HepG2 (cell line): Measurements from ENCODE around the gene CACNB4. TPM values are rescaled to one million over a fixed set of nuclear protein-coding genes. Genes with fewer than 3 reads are reported as not detected.

Source experiments
- ATAC-seq: fragments of 200-7000 bp; cut with Tn5 transposase; 3 replicates; pipeline ENCODE4 v1.9.1; 2020; ENCODE audit warnings: mild to moderate bottlenecking, moderate library complexity
- BruUV-seq: library from RNA; stranded (reverse); fragments of 400-500 nt; replicated peaks from 2 replicates; lab custom pipeline; 2021; lab: Mats Ljungman, UMichigan
- CTCF ChIA-PET: fragments of 300-600 bp; formaldehyde crosslinking; extraction: SDS; loops from one replicate; lab custom pipeline; 2021; ENCODE audit warnings: low total read pairs, inconsistent platforms, low intra/inter-chr PET ratio; lab: Yijun Ruan, JAX
- POLR2A ChIA-PET: fragments of 350-600 bp; sonication (Branson Sonifier 250); formaldehyde crosslinking; loops from one replicate; lab custom pipeline; 2020; ENCODE audit warnings: antibody characterized with exemption, inconsistent platforms; lab: Yijun Ruan, JAX
- DNase-seq: peaks from one replicate; pipeline ENCODE4 v3.0.0-alpha.2; 2015; ENCODE audit warnings: low spot score
- FAIRE-seq: peaks from 3 replicates; lab custom pipeline; 2011; peaks lifted over from hg19 to GRCh38; lab: Jason Lieb, UNC
- H2AFZ ChIP-seq: one replicate; pipeline ENCODE4 v1.6.1; 2011; ENCODE audit warnings: low read length, inconsistent platforms
- H3K27ac ChIP-seq: fragments of 300-600 bp; 3 replicates; pipeline ENCODE4 v1.8.0; 2011; ENCODE audit warnings: mixed run types, mild to moderate bottlenecking, mixed read lengths, low read length, inconsistent platforms; ENCODE audit not compliant: insufficient read depth; ENCODE audit errors: extremely low read length
- H3K27me3 ChIP-seq, 2 experiments: fragments of 200-600 bp in 1 of 2; 2 replicates in 1 of 2; 3 replicates in 1 of 2; pipeline versions ENCODE4 v1.6.0 to v1.8.0; 2011; ENCODE audit warnings: low read length in 2 of 2, mild to moderate bottlenecking in 2 of 2, moderate library complexity in 2 of 2, inconsistent platforms in 1 of 2; ENCODE audit not compliant: insufficient read depth in 2 of 2, control insufficient read depth in 1 of 2
- H3K36me3 ChIP-seq, 2 experiments: fragments of 200-600 bp in 1 of 2; replicated peaks in 1 of 2; 2 replicates in 1 of 2; 3 replicates in 1 of 2; pipeline versions ENCODE4 v1.5.1 to v1.8.0; 2011; ENCODE audit warnings: low read length in 2 of 2, inconsistent platforms in 1 of 2; ENCODE audit not compliant: insufficient read depth in 2 of 2, control insufficient read depth in 1 of 2
- H3K4me1 ChIP-seq: 2 replicates; pipeline ENCODE4 v1.5.1; 2012; ENCODE audit warnings: low read length, inconsistent platforms; ENCODE audit not compliant: insufficient read depth
- H3K4me2 ChIP-seq: 2 replicates; pipeline ENCODE4 v1.6.0; 2011; ENCODE audit warnings: low read depth, low read length, inconsistent platforms
- H3K4me3 ChIP-seq, 3 experiments: fragments of 200-600 bp in 1 of 3; sonication (generic), shearing (Covaris generic) in 1 of 3; replicated peaks in 1 of 3; 2 replicates each; pipeline ENCODE4 v1.5.1; 2011 to 2016; ENCODE audit warnings: low read length in 3 of 3, inconsistent platforms in 2 of 3, low read depth in 2 of 3, mild to moderate bottlenecking in 2 of 3, control low read depth in 1 of 3, mixed read lengths in 1 of 3; ENCODE audit not compliant: insufficient read depth in 1 of 3
- H3K79me2 ChIP-seq: one replicate; pipeline ENCODE4 v1.6.1; 2011; ENCODE audit warnings: low read length, inconsistent platforms; ENCODE audit not compliant: insufficient read depth
- H3K9ac ChIP-seq: 2 replicates; pipeline ENCODE4 v1.6.0; 2011; ENCODE audit warnings: mild to moderate bottlenecking, low read depth, low read length, inconsistent platforms; ENCODE audit not compliant: insufficient read depth
- H3K9me3 ChIP-seq: 2 replicates; pipeline ENCODE4 v1.5.1; 2012; ENCODE audit warnings: mild to moderate bottlenecking, low read length
- H4K20me1 ChIP-seq: 2 replicates; pipeline ENCODE4 v1.6.0; 2011; ENCODE audit warnings: inconsistent platforms, mild to moderate bottlenecking, low read length, moderate library complexity; ENCODE audit not compliant: insufficient read depth
- ATF6 ChIP-seq: sonication (generic); formaldehyde crosslinking; conservative IDR thresholded peaks from 2 replicates; pipeline ENCODE4 v1.4.0; 2020; ENCODE audit warnings: missing genetic modification reagents
- CBX5 ChIP-seq: sonication (generic); formaldehyde crosslinking; IDR thresholded peaks from 2 replicates; pipeline ENCODE4 v1.4.0; 2020; ENCODE audit warnings: missing genetic modification reagents, borderline replicate concordance
- MIER3 ChIP-seq: IDR thresholded peaks from 2 replicates; pipeline ENCODE4 v1.6.1; 2016; ENCODE audit warnings: missing compliant biosample characterization, borderline replicate concordance
- MNT ChIP-seq: fragments of 450-650 bp; IDR thresholded peaks from 2 replicates; pipeline ENCODE4 v1.6.1; 2016
- PPARG ChIP-seq: conservative IDR thresholded peaks from 2 replicates; pipeline ENCODE4 v1.6.1; 2016; ENCODE audit warnings: missing biosample characterization, missing genetic modification reagents
- UBTF ChIP-seq: sonication (generic); formaldehyde crosslinking; IDR thresholded peaks from 2 replicates; pipeline ENCODE4 v1.4.0; 2020; ENCODE audit warnings: mild to moderate bottlenecking, missing genetic modification reagents
- ZBTB20 ChIP-seq: sonication (generic); formaldehyde crosslinking; IDR thresholded peaks from 2 replicates; pipeline ENCODE4 v1.8.1; 2023; ENCODE audit warnings: missing genetic modification reagents, low read depth, mild to moderate bottlenecking, borderline replicate concordance
- ZFYVE20 ChIP-seq: sonication (generic); formaldehyde crosslinking; IDR thresholded peaks from 2 replicates; pipeline ENCODE4 v1.8.0; 2023; ENCODE audit warnings: low read depth, mild to moderate bottlenecking, moderate library complexity, missing genetic modification reagents, borderline replicate concordance
- ZNF552 ChIP-seq: sonication (generic); formaldehyde crosslinking; IDR thresholded peaks from 2 replicates; pipeline ENCODE4 v1.9.0; 2022; ENCODE audit warnings: missing genetic modification reagents, mild to moderate bottlenecking, borderline replicate concordance
- WGBS: methylation state at CpG from one replicate; pipeline ENCODE4 v1.1.6; 2017; ENCODE audit warnings: low lambda C conversion rate; 5-methylcytosine and 5-hydroxymethylcytosine counted together
- in situ Hi-C: cut with HindIII; loops from 2 replicates; pipeline ENCODE4 v1.10.0; 2017; ENCODE audit warnings: low pct_unique_long_range_greater_than_20kb; ENCODE audit not compliant: extremely low pct_ligation_motif_present
- intact Hi-C: fragments of 100-400 bp; cut with micrococcal nuclease; formaldehyde crosslinking; loops from one replicate; pipeline ENCODE4 v1.10.0; 2022; ENCODE audit not compliant: unreplicated experiment
- polyA plus RNA-seq, 8 experiments: library from polyadenylated mRNA; depleted of rRNA in 3 of 8; stranded (reverse) in 7 of 8; unstranded in 1 of 8; fragments of >200 nt; fragmentation: Illumina TruSeq in 4 of 8; extraction: Trizol in 4 of 8; gene quantifications; 2 replicates each; pipeline versions ENCODE4 v1.2.1 to v1.2.3, GENCODE V29; 2011 to 2016; ENCODE audit warnings: low read depth in 4 of 8, missing spikeins in 1 of 8, mixed read lengths in 1 of 8; ENCODE audit not compliant: insufficient read depth in 1 of 8
- total RNA-seq, 5 experiments: library from RNA; depleted of rRNA; stranded (reverse); fragments of >200 nt; fragmentation: Illumina TruSeq; extraction: Trizol; gene quantifications; 2 replicates each; pipeline ENCODE4 v1.2.3, GENCODE V29; 2016; ENCODE audit warnings: low read depth in 1 of 5

The CACNB4 gene
- total and polyA plus RNA-seq, 2 of the 13 experiments (the other 11 are each of a cell fraction or from before 2014, with no cell fraction given), result 5.1 to 14.3 TPM

- FAIRE-seq, result no peak
- in situ Hi-C loops, result no loop called here
- CTCF ChIA-PET, result no interaction called here
These were observed 43.3 kb downstream of the CACNB4 start for GRCh38 chr2:152055366-152056108.

More at GRCh38 chr2:152055366-152056108, 43.3 kb downstream of the CACNB4 start:
- POLR2A ChIA-PET, result no interaction called here
- peaks cover 0 to 4% of the 10 kb centered on the region in 2 experiments; a peak in 1 of 5 replicates for H3K27me3 ChIP-seq
- intact Hi-C loops, result no loop called here
- no peaks in the 10 kb centered on the region for H3K79me2 ChIP-seq
- ATAC-seq, result no peak
- no peak overlapping the region for H3K9ac ChIP-seq
- 46% methylated on average over 8 of the region's 8 CpGs for WGBS
- H3K36me3 ChIP-seq, result no peaks in the 10 kb centered on the region
- peaks cover 9% of the 10 kb centered on the region; the same call in 1 of the 2 replicates for H3K9me3 ChIP-seq
- H2AFZ ChIP-seq, result no peak overlapping the region
- no peak overlapping the region for H3K4me3 ChIP-seq
- no peaks in the 10 kb centered on the region for H4K20me1 ChIP-seq
- no peak overlapping the region for H3K4me2 ChIP-seq
- H3K27ac ChIP-seq, result no peak overlapping the region
- TF ChIP-seq ATF6 (CRISPR knock-in tag) (no peak), CBX5 (CRISPR knock-in tag) (no peak), MNT (no peak), ZNF552 (CRISPR knock-in tag) (no peak), ZFYVE20 (no peak), UBTF (CRISPR knock-in tag) (no peak), MIER3 (CRISPR knock-in tag) (no peak), PPARG (CRISPR knock-in tag) (no peak), ZBTB20 (CRISPR knock-in tag) (no peak)
- TF ChIP-seq, all 625 proteins: peak for 0
- no peak for DNase-seq
- BruUV-seq, result no TSS peak
- no peaks in the 10 kb centered on the region for H3K4me1 ChIP-seq
